ENCODE results near the gene RND2. TPM values are rescaled to one million over a fixed set of nuclear protein-coding genes. Genes with fewer than 3 reads are reported as not detected.

The RND2 gene
- total and polyA plus RNA-seq, 7 donors, result 0.04 to 0.22 (median 0.09) TPM

DNA sequence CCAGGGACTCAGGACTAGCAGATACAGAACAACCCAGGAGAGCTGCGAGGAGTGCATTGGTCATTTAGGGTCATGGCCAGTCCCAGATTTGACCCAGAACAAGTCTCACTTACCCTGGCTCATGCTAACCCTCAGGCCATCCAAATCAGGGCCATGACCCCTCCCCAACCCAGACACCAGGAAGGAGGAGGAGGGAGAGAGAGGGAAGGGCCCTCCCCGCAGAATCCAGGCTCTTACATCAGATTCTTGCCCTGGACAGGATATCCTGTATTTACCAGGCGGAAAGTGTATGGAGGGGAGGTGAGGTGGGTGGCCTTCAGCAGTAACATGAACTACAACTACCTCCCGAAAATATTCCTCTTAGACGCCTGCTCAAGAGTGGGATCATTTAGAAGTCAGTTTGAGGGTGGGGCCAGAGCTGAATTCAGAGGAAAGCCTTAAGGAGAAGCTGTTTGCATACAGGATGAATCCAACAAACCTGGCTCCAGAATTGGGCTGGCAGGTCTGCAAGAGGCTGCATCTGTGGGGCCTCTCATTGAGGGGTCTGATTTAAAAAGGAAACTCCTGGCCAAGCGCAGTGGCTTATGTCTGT lies 4.9 kb upstream of the RND2 start:
- peak overlapping the region; percentile 100 for H3K4me3 ChIP-seq
- no peaks in the 10 kb centered on the region for H3K9me3 ChIP-seq
- 62 to 69% (median 64%) methylated on average over 6 of the region's 6 CpGs for WGBS, 3 donors
- peaks cover 0 to 3% (median 0%) of the 10 kb centered on the region in 3 donors for H3K27me3 ChIP-seq (ENCODE audit: insufficient read depth in 3 of 3, low read length in 2 of 3)
- peaks cover 0 to 36% of the 10 kb centered on the region in 2 donors for H3K36me3 ChIP-seq (ENCODE audit: insufficient read depth in 1 of 2, low read depth in 1 of 2)
- H3K27ac ChIP-seq, result peak overlapping the region; percentile 79
- TF ChIP-seq CTCF (IDR thresholded peaks at IDR 0.05), result no peak
- DNase-seq, result no peak
- no peak for ATAC-seq
- peaks cover 15% of the 10 kb centered on the region for H3K4me1 ChIP-seq
- intact Hi-C loops (cut with DNase I), result loop anchor here in 1 of 2 donors (10.0 kb wide), 1 partner anchor 155 kb away; the partner anchor contains the start of gene NBR1

GRCh38 chr17:43020789-43021740 lies 4.0 kb upstream of the RND2 start:
- Histone ChIP-seq H3K27me3 (ENCODE audit: insufficient read depth in 3 of 3, low read length in 2 of 3) (peaks cover 0 to 3% (median 0%) of the 10 kb centered on the region in 3 donors), H3K27ac (peak overlapping the region; percentile 79), H3K9me3 (no peaks in the 10 kb centered on the region), H3K4me1 (peaks cover 15% of the 10 kb centered on the region), H3K4me3 (peak overlapping the region; percentile 100), H3K36me3 (ENCODE audit: insufficient read depth in 1 of 2, low read depth in 1 of 2) (peaks cover 0 to 26% of the 10 kb centered on the region in 2 donors)
- intact Hi-C loops (cut with DNase I), result loop anchor here in 1 of 2 donors (10.0 kb wide), 1 partner anchor 154 kb away; the partner anchor contains the start of gene NBR1
- DNase-seq (peak; percentile 77 to 82), ATAC-seq (peak; percentile 23 to 41 (median 34))
- WGBS, 3 donors, result 16 to 25% (median 19%) methylated on average over 29 to 39 of the region's 40 CpGs
- TF ChIP-seq CTCF (IDR thresholded peaks at IDR 0.05), result no peak

GRCh38 chr17:43021741-43022512 lies 3.1 kb upstream of the RND2 start, which contains the start of gene VAT1:
VAT1 (minus strand) TSS chr17:43022385; CDS start chr17:43022322, 63 bp downstream.
- TF ChIP-seq CTCF (IDR thresholded peaks at IDR 0.05), result no peak
- 0% methylated on average over 62 to 80 of the region's 80 CpGs for WGBS, 3 donors
- Histone ChIP-seq H3K9me3 (no peaks in the 10 kb centered on the region), H3K27ac (peak within 1 kb of the TSS; percentile 79), H3K4me1 (peaks cover 15% of the 10 kb centered on the region), H3K27me3 (ENCODE audit: insufficient read depth in 3 of 3, low read length in 2 of 3) (peaks cover 0 to 3% (median 0%) of the 10 kb centered on the region in 3 donors), H3K36me3 (ENCODE audit: insufficient read depth in 1 of 2, low read depth in 1 of 2) (peaks cover 0 to 19% of the 10 kb centered on the region in 2 donors), H3K4me3 (peak within 1 kb of the TSS; percentile 100)
- peak; percentile 82 to 88 for DNase-seq
- intact Hi-C loops (cut with DNase I), result loop anchor here in 1 of 2 donors (10.0 kb wide), 1 partner anchor 153 kb away; the partner anchor contains the start of gene NBR1
- peak; percentile 75 to 89 (median 84) for ATAC-seq

DNA sequence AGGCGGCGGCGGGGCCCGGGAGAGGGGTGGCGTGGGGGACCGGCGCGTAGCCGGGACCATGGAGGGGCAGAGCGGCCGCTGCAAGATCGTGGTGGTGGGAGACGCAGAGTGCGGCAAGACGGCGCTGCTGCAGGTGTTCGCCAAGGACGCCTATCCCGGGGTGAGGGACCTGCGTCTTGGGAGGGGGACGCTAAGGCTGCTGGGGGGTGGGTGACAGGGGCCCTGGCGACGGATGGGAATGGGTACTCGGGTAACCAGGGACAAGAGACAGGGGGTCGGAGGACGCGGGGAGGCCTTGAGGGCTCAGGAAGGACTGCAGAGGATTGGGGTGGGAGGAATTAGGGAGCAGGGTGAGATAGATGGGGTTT lies 243 bp downstream of the RND2 start:
- H3K36me3 ChIP-seq (ENCODE audit: insufficient read depth in 1 of 2, low read depth in 1 of 2), result no peaks in the 10 kb centered on the region
- no peak for DNase-seq
- no peaks in the 10 kb centered on the region for H3K9me3 ChIP-seq
- peak overlapping the region; percentile 70 for H3K4me3 ChIP-seq
- H3K27me3 ChIP-seq (ENCODE audit: insufficient read depth in 3 of 3, low read length in 2 of 3), result peaks cover 0 to 3% (median 2%) of the 10 kb centered on the region in 3 donors
- peaks cover 15% of the 10 kb centered on the region for H3K4me1 ChIP-seq
- no peak overlapping the region for H3K27ac ChIP-seq
- 7 to 13% (median 9%) methylated on average over 24 to 27 of the region's 27 CpGs for WGBS, 3 donors
- no peak for TF ChIP-seq CTCF (IDR thresholded peaks at IDR 0.05)
- intact Hi-C loops (cut with DNase I), result loop anchor here in 1 of 2 donors (10.0 kb wide), 1 partner anchor 150 kb away; the partner anchor contains the start of gene NBR1
- ATAC-seq, result no peak

Measured in psoas muscle (tissue), 8 donors.